PC-9 (cell line): ENCODE data around the gene FAM120C.

Source experiments
- CTCF ChIP-seq: fragments of 200-600 bp; sonication (generic); conservative IDR thresholded peaks from 2 replicates; pipeline ENCODE4 v1.6.1; 2017; ENCODE audit warnings: mixed run types, antibody characterized with exemption, mild to moderate bottlenecking, moderate library complexity
- EZH2 ChIP-seq: fragments of 200-600 bp; sonication (generic); IDR thresholded peaks from 2 replicates; pipeline ENCODE4 v1.8.0; 2017; ENCODE audit warnings: antibody characterized with exemption, low read depth

DNA sequence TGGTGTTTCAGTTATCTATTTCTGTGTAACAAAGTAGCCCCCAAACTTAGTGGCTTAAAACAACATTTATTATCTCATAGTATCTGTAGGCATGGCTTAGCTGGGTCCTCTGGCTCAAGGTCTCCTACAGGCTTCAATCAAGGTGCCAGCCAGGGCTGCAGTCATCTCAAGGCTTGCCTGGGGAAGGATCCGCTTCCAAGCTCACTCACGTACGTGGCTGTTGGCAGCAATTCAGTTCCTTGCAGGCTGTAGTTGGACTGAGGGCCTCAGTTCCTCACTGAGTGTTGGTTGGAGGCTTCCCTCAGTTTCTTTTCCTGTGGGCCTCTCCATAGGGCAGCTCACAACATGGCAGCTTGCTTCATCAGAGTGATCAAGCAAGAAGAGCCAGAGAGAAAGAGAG, 9.3 kb downstream of the FAM120C start:
- no peak for TF ChIP-seq EZH2
- no peak for TF ChIP-seq CTCF
